LoVo (cell line): ENCODE results near the gene MFRP.

Source experiments
- DNase-seq: peaks from one replicate; pipeline ENCODE4 v3.0.0-alpha.2; 2016; ENCODE audit warnings: low spot score

The MFRP gene

DNA sequence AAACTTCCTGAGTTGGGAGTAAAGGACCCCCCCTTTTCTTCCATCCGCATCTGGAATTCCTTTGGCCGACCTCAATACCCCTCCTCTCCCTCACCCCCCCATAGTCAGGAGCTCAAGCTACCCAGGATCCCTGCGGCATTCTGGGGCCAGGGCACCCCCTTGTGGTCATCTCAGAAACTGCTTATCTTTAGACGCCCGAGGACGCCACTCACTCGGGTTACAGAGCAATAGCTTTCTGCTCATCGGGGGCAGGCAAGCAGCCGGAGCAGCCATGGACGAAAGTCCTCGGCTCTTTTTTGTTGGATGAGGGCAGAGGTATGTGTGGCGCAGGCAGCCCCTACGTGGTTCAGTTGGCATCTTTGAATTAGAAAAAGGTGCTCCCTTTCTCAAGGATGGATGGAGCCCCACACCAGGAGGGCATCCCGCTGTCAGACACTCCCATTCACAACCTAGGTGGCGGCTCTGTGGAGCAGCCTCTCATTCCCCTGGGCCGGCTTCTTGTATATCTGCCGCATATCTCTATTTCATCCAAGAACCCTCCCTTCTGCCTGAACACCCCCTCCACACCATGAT, 8.1 kb downstream of the MFRP start:
- peak; percentile 64 for DNase-seq

DNA sequence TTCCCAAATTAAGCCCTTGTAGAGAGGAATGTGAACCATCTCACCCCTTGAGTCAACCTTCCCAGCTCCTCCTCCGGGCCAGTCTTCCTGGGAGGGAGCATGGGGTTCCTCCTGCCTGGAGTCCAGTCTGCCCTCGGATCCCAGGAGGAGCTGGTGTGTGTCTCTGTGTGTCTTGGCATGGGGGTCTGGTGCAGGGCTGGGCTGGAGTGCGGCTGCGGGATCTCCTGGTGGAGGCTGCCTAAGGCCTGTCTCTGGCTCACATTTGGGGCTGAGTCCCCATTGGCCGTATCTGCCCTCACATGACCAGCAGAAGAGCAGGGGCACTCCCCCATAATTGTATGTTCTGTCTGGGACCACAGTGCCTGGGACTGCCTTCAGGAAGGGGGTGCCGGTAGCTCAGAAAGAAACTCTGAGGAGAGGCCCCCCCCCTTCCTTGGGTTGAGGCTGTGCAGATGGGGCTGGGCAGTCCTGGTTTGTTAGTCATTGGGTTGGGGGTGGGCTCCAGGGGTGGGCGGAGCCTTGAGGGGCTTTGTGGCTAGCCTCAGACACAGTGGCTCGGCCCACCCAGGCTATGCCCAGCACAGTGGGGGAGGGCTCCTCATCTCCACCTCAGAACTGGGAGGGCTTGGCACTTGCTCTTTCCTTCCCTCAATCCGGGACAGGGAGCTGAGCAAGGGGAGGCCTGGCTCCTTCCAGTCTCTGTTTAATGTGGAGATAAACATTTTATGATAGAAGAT, 8.8 kb downstream of the MFRP start:
- no peak for DNase-seq

DNA sequence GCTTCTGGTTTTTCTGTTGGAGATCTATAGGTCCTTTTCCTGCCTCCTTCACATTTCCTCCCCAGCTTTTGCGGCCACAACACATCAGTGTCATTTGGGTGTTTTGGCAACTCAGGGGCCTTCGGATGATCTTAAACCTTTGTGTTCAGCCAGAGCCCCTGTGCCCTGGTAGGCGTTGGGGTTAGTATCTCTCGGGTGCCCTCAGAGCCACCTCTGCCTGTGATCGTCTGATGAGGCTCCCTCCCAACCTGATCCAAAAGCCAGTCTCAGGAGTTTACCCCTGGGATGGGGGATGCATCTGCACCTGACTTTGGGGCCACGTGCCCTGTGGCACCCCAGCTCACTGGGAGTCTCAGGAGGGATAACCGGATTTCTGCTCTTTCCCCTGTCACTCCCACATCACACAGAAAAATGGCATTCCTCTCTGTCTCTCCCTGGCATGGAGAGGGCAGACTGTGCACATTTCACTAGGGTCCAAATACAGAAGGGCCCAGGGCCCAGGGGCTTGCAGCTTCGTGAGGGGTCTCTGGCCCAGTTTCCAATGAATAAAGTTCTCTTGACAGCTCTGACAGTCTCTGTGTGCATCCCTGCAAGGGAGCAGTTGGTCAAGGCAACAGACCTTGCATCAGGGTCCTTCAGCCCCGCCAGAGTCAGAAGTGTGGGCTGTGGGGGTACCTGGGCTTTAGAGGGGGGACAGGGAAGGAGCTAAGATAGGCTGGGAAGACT, 9.6 kb downstream of the MFRP start:
- DNase-seq = no peak

DNA sequence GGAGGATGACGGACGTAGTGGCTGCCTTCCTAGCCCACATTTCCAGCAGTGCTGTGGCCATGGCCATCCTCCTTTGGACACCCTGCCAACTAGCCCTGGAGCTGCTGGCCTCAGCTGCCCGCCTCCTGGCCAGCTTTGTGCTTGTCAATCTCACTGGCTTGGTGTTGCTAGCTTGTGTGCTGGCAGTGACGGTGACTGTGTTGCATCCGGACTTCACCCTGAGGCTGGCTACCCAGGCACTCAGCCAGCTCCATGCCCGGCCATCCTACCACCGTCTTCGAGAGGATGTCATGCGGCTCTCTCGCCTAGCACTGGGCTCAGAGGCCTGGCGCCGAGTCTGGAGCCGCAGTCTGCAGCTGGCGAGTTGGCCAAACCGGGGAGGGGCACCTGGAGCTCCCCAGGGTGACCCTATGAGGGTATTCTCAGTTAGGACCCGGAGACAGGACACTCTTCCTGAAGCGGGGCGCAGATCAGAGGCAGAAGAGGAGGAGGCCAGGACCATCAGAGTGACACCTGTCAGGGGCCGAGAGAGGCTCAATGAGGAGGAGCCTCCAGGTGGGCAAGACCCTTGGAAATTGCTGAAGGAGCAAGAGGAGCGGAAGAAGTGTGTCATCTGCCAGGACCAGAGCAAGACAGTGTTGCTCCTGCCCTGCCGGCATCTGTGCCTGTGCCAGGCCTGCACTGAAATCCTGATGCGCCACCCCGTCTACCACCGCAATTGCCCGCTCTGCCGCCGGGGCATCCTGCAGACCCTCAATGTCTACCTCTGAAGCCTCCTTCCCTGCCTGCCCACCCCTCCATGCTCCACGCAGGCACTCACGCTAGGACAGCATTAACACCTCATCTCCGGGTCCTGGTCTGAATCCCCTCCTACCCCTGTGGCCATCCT, 10.6 kb downstream of the MFRP start:
- no peak for DNase-seq

DNA sequence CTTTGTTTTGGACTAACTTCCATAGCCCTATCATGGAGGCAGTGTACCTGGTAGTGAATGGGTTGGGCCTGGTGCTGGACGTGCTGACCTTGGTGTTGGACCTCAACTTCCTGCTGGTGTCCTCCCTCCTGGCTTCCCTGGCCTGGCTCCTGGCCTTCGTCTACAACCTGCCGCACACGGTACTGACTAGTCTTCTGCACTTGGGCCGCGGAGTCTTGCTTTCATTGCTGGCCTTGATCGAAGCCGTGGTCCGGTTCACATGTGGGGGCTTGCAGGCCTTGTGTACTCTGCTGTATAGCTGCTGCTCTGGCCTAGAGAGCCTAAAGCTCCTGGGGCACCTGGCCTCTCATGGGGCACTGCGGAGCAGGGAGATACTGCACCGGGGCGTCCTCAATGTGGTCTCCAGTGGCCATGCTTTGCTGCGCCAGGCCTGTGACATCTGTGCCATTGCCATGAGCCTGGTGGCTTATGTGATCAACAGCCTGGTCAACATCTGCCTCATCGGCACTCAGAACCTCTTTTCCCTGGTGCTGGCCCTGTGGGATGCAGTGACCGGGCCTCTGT, 11.3 kb downstream of the MFRP start:
- no peak for DNase-seq

DNA sequence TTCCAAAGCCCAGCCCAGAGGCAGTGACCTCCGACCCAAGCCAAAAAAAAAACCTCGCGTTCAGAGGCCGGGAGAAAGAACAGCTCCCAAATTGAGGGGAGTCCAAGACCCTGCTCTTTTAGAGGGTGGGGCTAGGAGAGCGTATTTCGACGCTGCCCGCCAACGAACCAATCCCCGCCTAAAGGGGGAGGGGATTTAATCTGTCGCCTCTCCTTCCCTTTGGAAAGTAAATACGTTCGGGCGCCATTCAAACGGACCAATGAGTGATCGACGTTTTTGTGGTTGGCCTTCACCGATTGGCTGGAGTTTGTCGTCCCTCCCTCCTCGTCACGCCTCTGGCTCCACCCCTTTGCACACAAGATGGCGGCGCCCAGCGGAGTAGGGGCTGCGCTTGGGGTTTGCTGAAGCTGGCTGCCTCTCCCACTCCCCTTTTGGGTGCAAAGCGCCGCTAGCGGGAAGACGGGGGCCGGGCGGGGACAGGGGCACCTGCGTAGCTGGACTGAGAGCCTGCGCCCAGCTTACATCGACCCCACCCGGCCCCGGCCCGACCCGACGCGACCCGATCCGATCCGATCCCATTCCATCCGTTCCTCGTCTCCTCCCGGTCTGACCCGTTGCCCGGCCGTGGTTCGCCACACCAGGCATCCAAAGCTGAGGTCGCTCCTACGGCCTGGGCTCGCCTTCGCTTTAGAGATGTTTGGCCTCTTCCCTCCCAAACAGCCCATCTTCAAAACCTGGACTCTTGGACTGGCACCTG, 12.2 kb downstream of the MFRP start, which contains the start of gene RNF26:
TSS of gene RNF26 (plus strand) at position 354 of the 757 bp plus-strand sequence. CDS start 596 bp downstream, outside the sequence.
- peak; percentile 97 for DNase-seq

DNA sequence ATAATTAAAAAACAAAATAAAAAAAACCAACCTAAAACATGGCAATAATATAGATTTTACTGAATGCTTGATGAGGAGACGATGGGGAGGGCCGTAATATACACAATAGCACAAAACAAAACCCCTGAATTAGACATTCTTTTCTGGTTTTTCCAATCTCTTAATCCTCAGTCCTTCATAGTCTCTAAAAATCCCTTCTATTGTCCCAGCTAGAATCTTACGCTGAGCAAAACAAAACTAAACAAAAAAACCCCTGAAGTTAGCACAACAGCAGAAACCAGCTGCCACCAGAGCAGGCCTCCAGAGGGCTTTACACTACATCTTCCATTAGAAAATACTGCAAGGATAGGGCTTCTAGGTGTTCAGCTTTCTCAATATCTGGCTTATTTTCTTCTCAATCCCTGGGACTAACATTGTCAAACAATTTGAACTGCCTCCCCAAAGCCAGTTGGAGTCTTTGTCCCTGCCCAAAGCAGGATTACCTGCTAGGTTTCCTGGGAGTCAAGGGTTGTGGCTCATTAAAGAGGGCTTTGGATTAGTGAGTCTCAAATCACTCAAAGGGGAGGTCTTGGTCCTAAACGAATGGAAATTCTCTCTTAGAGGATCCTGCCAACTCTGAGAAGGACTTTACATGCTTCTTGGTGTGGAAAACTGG, 14.3 kb downstream of the MFRP start:
- no peak for DNase-seq

DNA sequence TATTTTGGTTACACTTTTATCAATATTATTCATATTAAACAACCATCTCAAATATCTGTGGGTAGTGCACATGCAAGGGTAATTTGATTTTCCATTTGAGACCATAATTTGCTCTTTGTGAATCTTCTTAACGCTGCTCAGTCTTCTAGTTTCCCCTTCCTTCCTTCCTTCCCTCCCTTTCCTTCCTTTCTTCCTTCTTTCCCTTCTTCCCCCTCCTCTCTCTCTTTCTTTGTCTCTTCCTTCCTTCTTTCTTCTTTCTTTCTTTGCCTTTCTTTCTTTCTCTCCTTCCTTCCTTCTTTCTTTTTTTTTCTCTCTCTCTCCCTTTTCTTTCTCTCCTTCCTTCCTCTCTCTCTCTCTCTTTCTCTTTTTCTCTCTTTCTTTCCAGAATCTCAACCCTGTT, 16.3 kb downstream of the MFRP start:
- no peak for DNase-seq

DNA sequence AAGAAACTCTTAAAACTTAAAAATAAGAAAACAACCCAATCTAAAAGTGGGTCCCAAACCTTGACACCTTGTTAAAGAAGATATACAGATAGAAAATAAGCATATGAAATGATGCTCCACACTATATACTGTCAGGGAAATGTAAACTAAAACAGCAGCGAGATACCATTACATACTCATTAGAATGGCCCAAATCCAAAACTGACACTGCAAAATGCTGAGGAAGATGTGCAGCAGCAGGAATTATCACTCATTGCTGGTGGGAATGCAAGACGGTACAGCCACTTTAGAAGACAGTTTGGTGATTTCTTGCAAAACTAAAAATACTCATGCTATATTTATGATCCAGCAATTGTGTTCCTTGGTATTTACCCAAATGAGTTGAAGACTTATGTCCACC, 17.2 kb downstream of the MFRP start:
- no peak for DNase-seq

DNA sequence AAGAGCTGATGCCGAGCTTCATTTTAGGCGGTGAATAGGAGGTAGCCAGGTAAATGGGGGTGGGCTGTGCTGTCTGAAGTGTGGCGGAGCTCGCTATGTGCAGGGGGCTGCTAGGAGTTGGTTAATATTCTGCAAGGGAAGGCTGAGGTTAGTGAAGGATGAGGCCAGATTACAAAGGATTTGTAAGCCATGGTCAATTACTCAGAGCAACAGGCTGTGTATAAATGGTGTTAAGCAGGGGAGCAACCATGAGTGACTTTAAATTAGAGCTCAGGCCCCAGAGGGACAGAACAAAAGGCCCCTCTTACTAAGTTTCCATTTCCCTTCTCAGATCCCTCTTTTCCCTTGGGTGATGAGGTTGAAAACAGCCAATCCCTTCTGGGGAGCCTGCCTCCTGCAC, 22.3 kb downstream of the MFRP start:
- DNase-seq = no peak

DNA sequence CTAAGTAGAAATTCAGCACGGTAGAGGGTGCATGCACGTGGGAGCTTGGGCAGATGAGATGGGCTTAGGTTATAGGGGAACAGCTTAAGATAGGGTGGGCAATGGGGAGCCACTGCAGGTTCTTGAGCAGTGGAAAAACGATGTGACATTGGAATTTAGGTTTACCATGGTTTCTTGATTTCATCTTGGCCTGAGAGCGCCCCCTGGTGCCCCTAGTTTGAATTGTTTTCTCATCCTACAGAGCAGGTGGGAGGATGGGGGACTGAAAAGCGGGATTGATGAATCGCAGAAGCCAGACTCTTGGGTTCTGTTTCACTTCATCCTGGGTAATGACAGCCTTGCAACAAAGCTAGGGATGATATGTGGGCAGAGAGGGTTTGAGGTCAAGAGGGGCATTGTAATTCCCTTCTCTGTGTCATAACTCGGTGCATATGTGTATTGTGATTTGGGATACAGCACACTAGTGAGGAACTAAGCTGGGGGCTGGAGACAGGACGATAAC, 22.9 kb downstream of the MFRP start:
- DNase-seq = peak; percentile 55

DNA sequence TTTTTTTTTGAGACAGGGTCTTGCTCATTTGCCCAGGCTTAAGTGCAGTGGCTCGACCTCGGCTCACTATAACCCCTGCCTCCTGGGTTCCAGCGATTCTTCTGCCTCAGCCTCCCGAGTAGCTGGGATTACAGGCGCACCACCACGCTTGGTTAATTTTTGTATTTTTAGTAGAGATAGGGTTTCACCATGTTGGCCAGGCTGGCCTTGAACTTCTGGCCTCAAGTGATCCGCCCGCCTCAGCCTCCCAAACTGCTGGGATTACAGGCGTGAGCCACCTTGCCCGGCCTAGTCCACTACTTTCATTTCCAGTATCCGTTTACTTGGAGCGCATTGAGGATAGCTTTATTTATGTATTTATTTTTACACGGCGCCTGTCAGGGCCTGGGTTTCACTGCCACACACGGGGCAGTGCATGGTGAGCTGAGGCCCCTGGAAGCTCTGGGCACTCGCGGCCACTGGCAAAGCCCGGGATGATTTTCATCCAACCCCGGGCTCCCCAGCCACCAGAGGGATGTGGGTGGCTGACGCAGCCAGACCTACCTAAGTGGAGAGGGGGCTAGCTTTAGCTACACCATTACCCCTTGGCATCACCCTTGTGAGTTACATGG, 23.5 kb downstream of the MFRP start:
- DNase-seq = no peak

DNA sequence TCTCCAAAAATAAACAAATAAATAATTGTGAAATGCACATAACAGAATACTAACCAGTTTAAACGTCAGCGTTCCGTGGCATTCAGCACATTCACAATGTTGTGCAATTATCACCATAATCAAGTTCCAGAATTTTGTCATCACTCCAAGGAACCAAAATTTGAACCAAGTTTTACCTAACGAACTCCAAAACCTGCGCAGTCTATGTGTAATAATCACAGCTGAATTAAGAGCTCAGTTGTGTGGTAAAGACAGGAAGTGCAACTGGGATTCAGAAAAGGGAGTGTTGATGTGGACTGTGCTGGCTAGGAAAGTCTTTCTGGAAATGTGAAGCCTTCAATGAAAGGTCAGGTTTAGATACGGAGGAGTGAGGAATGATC, 24.2 kb downstream of the MFRP start:
- no peak for DNase-seq

DNA sequence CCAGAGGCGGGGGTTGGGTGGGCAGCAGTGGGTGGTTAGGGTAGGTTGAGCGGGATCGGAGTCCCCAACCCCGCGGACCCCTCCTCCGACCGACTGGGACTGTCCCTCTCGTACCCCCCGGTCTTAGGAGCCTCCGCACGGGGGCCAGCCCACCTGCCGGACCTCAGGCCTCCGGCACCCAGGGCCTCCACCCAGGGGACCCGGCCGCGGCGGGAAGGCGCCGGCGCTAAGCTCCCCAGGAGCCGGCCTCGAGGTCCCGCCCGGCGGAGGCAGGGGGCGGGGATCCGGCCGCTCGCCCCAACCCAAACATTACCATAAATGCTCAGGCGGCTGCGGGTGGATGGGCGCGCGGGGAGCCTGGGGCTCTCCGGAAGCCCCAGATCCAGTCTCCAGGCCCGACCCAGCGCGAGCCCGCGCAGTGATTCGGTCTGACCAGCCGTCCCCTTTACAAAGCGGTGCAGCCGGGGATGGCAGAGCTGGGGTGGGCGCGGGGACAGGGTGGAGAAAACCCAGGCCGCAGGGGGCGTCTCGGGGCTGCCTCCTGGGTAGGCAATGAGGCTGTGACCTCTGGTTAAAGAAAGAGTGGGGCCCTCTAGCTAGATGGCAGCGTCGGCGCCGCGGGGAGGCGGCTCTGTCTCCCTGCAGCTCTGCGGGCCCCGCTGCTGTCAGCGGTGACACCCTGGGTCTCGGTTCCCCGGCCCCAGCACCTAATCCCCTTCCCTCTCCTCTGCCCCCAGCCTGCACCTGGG, 25.6 kb downstream of the MFRP start:
- DNase-seq = no peak

DNA sequence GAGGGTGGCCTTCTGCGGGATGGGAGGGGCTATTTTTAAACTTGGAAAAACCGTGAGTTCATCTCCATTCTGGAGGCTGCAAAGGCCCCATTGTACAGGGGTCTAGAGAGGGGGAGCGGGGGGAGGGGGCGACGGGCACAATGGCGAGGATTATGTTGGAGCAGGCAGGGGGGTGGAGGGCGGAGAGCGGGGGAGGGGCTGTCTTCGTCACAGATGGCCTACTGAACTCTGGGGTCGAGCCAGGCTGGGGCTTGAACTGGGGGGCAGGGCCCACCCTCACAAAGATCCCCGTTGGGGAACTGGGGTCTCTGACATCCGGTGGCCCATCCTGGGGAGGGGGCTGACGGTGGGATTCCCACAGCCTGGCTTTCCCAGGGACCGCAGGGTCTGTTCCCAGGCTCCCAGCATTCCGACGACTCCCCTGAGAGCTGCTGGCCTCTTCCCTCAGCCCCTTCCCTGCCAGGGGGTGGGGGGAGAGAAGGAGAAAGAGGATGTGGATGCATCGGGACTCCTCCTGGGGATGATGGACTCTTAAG, 26.2 kb downstream of the MFRP start:
- no peak for DNase-seq

DNA sequence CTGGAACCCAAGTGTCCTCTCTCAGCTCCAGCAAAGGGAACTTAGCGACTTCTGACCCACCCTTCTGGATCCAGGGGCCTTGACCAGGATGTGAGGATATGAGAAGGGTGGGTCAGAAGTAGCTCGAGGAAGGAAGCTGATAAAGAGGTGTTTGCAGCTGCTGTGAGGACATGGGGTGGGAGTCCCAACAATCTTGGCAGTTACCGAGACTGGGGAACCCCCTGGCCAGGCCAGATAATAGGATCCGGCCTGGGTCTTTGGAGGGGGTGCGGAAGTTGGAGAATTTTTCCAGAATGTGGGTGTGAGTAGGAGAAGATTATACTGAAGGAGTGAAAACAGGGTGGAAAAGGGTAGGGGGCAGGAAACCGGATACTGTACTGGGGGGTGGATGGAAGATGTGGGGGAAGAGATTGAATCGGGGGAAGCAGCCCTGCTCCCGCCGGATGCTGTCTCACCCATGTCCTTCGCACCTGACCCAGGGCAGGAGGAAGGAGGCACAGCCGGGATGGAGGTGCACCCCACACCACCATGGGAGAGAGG, 26.7 kb downstream of the MFRP start:
- DNase-seq = no peak

DNA sequence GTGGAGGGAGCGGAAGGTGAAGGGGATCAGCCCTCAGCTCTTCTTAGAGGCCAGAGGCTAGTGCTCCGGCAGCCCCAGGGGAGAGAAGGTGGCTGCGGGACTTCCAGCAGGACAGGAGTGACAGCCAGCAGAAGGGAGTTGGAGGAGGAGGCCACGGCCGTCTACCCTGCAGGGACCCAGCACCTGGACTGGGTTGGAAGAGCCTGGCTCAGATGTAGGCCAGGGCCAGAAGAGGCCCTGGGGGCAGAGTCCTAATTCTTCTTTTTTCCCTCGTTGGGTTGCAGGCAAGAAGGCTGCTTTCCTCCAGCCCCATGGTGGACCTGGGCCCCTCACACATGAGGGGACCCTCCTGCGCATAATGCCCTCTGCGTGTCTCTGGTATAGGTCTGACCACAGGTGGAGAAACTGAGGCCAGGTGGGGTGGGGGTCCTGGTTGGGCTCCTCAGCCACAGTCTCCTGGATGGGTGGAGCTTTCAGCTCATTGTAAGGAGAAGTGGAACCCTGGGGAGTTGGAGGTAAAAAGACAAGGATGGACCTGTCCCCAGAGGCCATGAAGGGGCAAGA, 27.3 kb downstream of the MFRP start:
- DNase-seq = no peak
